PFSK-1 (cell line): Measurements from ENCODE around the gene CDH1.

ENCODE experiments used
- POLR2AphosphoS5 ChIP-seq: IDR thresholded peaks from 2 replicates; pipeline ENCODE4 v1.6.1; 2012; ENCODE audit warnings: low read depth, mild to moderate bottlenecking, control low read depth, low read length, moderate library complexity
- SIN3A ChIP-seq: IDR thresholded peaks from 2 replicates; pipeline ENCODE4 v1.6.1; 2012; ENCODE audit warnings: mild to moderate bottlenecking, low read length, moderate library complexity, borderline replicate concordance; ENCODE audit not compliant: insufficient read depth
- TAF1 ChIP-seq: IDR thresholded peaks from 2 replicates; pipeline ENCODE4 v1.6.1; 2012; ENCODE audit warnings: low read length, control low read depth, borderline replicate concordance; ENCODE audit not compliant: insufficient read depth
- TF ChIP-seq, protein P1 (sequence below), 2 experiments: IDR thresholded peaks; 2 replicates each; pipeline versions ENCODE4 v1.6.1 to v1.8.0; 2011 to 2012; ENCODE audit warnings: low read depth in 2 of 2, low read length in 2 of 2, control low read depth in 1 of 2, inconsistent platforms in 1 of 2, mild to moderate bottlenecking in 1 of 2, moderate library complexity in 1 of 2; ENCODE audit not compliant: insufficient read depth in 1 of 2

DNA sequence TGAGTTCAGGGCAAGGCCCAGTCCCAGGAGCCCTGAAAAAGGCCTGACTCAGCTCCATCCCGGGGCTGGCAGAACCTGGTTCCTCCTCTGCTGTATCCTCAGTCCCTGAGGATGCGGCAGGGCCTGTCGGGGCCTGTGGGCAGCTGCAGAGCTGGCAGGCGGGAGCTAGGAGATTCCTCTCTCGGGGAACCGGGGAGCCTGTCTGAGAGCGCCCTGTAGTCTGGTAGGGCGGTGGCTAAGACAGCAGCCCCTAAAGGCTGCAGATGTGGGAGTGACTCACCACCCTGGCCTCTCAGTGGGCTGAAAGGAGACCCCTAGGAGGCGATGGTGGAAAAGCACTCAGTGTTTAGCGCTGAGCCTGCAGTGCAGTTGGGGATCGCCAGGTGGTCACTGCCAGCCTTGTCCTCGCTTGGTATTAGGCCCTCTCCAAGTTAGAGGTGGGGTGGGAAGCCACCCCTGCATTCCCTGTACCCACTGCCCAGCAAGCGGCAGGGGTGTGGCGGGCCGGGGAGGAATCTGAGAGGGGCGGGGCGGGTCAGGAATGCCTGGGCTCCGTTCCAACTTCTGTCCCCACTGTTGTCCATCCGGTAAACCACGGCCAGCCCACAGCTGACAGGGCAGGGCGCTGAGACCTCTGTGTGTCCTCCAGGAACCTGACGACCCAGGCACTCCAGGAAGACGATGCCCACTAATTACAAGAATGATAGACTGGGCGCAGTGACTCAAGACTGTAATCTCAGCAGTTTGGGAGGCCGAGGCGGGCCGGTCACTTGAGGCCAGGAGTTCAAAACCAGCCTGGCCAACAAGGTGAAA lies 29.5 kb upstream of the CDH1 start:
- no peak for TF ChIP-seq SIN3A
- no peak for TF ChIP-seq TAF1
- TF ChIP-seq POLR2AphosphoS5: no peak
- TF ChIP-seq, protein P1, sequence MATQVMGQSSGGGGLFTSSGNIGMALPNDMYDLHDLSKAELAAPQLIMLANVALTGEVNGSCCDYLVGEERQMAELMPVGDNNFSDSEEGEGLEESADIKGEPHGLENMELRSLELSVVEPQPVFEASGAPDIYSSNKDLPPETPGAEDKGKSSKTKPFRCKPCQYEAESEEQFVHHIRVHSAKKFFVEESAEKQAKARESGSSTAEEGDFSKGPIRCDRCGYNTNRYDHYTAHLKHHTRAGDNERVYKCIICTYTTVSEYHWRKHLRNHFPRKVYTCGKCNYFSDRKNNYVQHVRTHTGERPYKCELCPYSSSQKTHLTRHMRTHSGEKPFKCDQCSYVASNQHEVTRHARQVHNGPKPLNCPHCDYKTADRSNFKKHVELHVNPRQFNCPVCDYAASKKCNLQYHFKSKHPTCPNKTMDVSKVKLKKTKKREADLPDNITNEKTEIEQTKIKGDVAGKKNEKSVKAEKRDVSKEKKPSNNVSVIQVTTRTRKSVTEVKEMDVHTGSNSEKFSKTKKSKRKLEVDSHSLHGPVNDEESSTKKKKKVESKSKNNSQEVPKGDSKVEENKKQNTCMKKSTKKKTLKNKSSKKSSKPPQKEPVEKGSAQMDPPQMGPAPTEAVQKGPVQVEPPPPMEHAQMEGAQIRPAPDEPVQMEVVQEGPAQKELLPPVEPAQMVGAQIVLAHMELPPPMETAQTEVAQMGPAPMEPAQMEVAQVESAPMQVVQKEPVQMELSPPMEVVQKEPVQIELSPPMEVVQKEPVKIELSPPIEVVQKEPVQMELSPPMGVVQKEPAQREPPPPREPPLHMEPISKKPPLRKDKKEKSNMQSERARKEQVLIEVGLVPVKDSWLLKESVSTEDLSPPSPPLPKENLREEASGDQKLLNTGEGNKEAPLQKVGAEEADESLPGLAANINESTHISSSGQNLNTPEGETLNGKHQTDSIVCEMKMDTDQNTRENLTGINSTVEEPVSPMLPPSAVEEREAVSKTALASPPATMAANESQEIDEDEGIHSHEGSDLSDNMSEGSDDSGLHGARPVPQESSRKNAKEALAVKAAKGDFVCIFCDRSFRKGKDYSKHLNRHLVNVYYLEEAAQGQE (IDR thresholded peaks at IDR 0.05; ENCODE audit: insufficient read depth in 1 of 2, low read depth in 2 of 2, low read length in 2 of 2): no peak
